Mucosa of descending colon (tissue), 3 donors: ENCODE data around the gene FAM184B. TPM values are rescaled to one million over a fixed set of nuclear protein-coding genes. Genes with fewer than 3 reads are reported as not detected.

Source experiments
- ATAC-seq: fragments of 200-7000 bp; cut with Tn5 transposase; one replicate; pipeline ENCODE4 v1.9.1; 2020; ENCODE audit warnings: mild to moderate bottlenecking, moderate library complexity
- DNase-seq, 3 donors: peaks; one replicate each; pipeline ENCODE4 v3.0.0-alpha.2; 2020
- H3K36me3 ChIP-seq: fragments of 200-600 bp; one replicate; pipeline ENCODE4 v1.8.0; 2021; ENCODE audit warnings: low read depth, mild to moderate bottlenecking
- H3K4me1 ChIP-seq: fragments of 200-600 bp; one replicate; pipeline ENCODE4 v1.8.0; 2021; ENCODE audit warnings: low read depth, mild to moderate bottlenecking
- H3K4me3 ChIP-seq: fragments of 200-600 bp; one replicate; pipeline ENCODE4 v1.8.0; 2021; ENCODE audit warnings: mild to moderate bottlenecking
- H3K9me3 ChIP-seq: fragments of 200-600 bp; one replicate; pipeline ENCODE4 v1.8.0; 2021; ENCODE audit warnings: mild to moderate bottlenecking
- CTCF ChIP-seq: fragments of 200-600 bp; IDR thresholded peaks from one replicate; pipeline ENCODE4 v1.8.0; 2022; ENCODE audit warnings: antibody characterized with exemption, mild to moderate bottlenecking
- intact Hi-C, 2 donors: fragments of 100-400 bp; cut with DNase I in 1 of 2; cut with micrococcal nuclease in 1 of 2; formaldehyde crosslinking; loops; one replicate each; pipeline versions ENCODE4 v1.11.0 to v1.11.1; 2022; cut with DNase I, micrococcal nuclease
- total RNA-seq, 3 donors: library from RNA; stranded (reverse); fragmentation: NEBNext Ultra II Directional in 2 of 3; extraction: Animal tissue kit (Norgen Biotek cat#: 25700) in 2 of 3; gene quantifications; one replicate each; pipeline versions ENCODE4 v1.2.1 to v1.2.4, GENCODE V29; 2021 to 2023
- donor health status: DM: no; HTN: no; CAD: no; lungs with moderate emphysema.
- donor health status: DM: no; HTN: no; CAD: no.
- donor health status: DM: no; HTN: yes; CAD: no.

FAM184B gene
- total RNA-seq, 3 donors from 2014 or later: 0.13 to 0.61 (median 0.41) TPM

- intact Hi-C loops: no loop called here
- ATAC-seq (no peak), DNase-seq (no peak)
- TF ChIP-seq CTCF: no peak
- Histone ChIP-seq H3K36me3 (no peaks in the 10 kb centered on the region), H3K4me3 (no peak overlapping the region), H3K4me1 (no peaks in the 10 kb centered on the region), H3K9me3 (no peaks in the 10 kb centered on the region)
These were observed 23.8 kb downstream of the FAM184B start for GRCh38 chr4:17757621-17758020.

GRCh38 chr4:17753646-17754045 lies 27.8 kb downstream of the FAM184B start:
- ATAC-seq (no peak), DNase-seq (no peak)
- intact Hi-C loops: no loop called here
- TF ChIP-seq CTCF: no peak
- Histone ChIP-seq H3K4me1 (no peaks in the 10 kb centered on the region), H3K9me3 (no peaks in the 10 kb centered on the region), H3K36me3 (no peaks in the 10 kb centered on the region), H3K4me3 (no peak overlapping the region)

- Histone ChIP-seq H3K36me3 (no peaks in the 10 kb centered on the region), H3K9me3 (no peaks in the 10 kb centered on the region), H3K4me1 (no peaks in the 10 kb centered on the region), H3K4me3 (no peak overlapping the region)
- intact Hi-C loops: no loop called here
- no peak for TF ChIP-seq CTCF
- ATAC-seq (no peak), DNase-seq (no peak)
These were observed 40.7 kb downstream of the FAM184B start for GRCh38 chr4:17740702-17741101.

GRCh38 chr4:17736484-17736883 lies 44.9 kb downstream of the FAM184B start:
- intact Hi-C loops: no loop called here
- no peak for DNase-seq
- no peak overlapping the region for H3K4me3 ChIP-seq
- no peaks in the 10 kb centered on the region for H3K4me1 ChIP-seq
- H3K9me3 ChIP-seq: no peaks in the 10 kb centered on the region
- no peak for ATAC-seq
- H3K36me3 ChIP-seq: no peaks in the 10 kb centered on the region
- TF ChIP-seq CTCF: no peak

GRCh38 chr4:17726911-17727310 lies 54.5 kb downstream of the FAM184B start:
- DNase-seq (no peak), ATAC-seq (no peak)
- intact Hi-C loops: no loop called here
- no peaks in the 10 kb centered on the region for H3K36me3 ChIP-seq
- H3K9me3 ChIP-seq: peaks cover 2% of the 10 kb centered on the region
- H3K4me3 ChIP-seq: no peak overlapping the region
- H3K4me1 ChIP-seq: no peaks in the 10 kb centered on the region
- no peak for TF ChIP-seq CTCF

- TF ChIP-seq CTCF: no peak
- ATAC-seq (no peak), DNase-seq (no peak)
- intact Hi-C loops: no loop called here
- peaks cover under 1% of the 10 kb centered on the region for H3K9me3 ChIP-seq
- no peak overlapping the region for H3K4me3 ChIP-seq
- no peaks in the 10 kb centered on the region for H3K4me1 ChIP-seq
- no peaks in the 10 kb centered on the region for H3K36me3 ChIP-seq
These were observed 57.8 kb downstream of the FAM184B start for GRCh38 chr4:17723648-17724047.
